Colonic mucosa (tissue), 4 donors: ENCODE data around the gene AQP6. TPM values are rescaled to one million over a fixed set of nuclear protein-coding genes. Genes with fewer than 3 reads are reported as not detected.

ENCODE experiments used
- DNase-seq: peaks from one replicate; pipeline ENCODE4 v3.0.0-alpha.2; 2020
- H3K27ac ChIP-seq: fragments of 200-600 bp; one replicate; pipeline ENCODE4 v1.8.0; 2021
- H3K27me3 ChIP-seq: fragments of 200-600 bp; one replicate; pipeline ENCODE4 v1.8.0; 2021
- H3K36me3 ChIP-seq: fragments of 200-600 bp; one replicate; pipeline ENCODE4 v1.8.0; 2021
- H3K4me1 ChIP-seq: fragments of 200-600 bp; one replicate; pipeline ENCODE4 v1.8.0; 2021; ENCODE audit warnings: mild to moderate bottlenecking
- H3K4me3 ChIP-seq: fragments of 200-600 bp; one replicate; pipeline ENCODE4 v1.8.0; 2021
- H3K9ac ChIP-seq, 2 donors: one replicate each; pipeline ENCODE4 v1.7.0; 2013; ENCODE audit warnings: control low read depth in 2 of 2, low read depth in 2 of 2, low read length in 2 of 2
- H3K9me3 ChIP-seq: fragments of 200-600 bp; one replicate; pipeline ENCODE4 v1.8.0; 2021
- intact Hi-C: fragments of 100-400 bp; cut with DNase I; formaldehyde crosslinking; loops from one replicate; pipeline ENCODE4 v1.14.1; 2022
- total RNA-seq, 2 donors: library from RNA; stranded (reverse); fragmentation: NEBNext Ultra II Directional in 1 of 2; extraction: Animal tissue kit (Norgen Biotek cat#: 25700) in 1 of 2; gene quantifications; one replicate each; pipeline ENCODE4 v1.2.1, GENCODE V29; 2021
- TF ChIP-seq, protein P1 (sequence below): fragments of 200-600 bp; IDR thresholded peaks from one replicate; pipeline ENCODE4 v1.8.0; 2022; ENCODE audit warnings: antibody characterized with exemption, mild to moderate bottlenecking
- donor health status: healthy.
- donor health status: DM: no; HTN: no; CAD: no.
- donor health status: DM: no; HTN: no; CAD: no.

AQP6 gene
- total RNA-seq, 2 donors from 2014 or later = not detected

DNA sequence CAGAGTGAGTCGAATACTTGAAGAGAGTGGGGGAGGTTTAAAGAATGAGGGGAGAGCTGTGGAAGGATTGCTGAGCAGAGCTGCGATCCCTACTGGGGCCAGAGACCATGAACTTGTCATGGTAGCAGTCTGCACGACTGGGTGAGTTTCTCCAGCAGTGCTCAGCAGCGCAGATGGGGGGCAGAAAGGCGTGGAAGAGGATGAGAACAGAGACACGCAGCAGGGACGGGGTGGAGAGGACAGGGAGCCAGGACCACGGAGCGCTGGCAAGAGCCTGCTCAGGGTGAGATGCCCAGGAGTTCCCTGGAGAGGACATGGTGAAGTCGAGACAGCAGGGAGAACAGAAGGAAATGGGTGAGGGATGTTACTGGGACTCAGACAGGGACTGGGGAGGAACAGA, 2.1 kb upstream of the AQP6 start:
- Histone ChIP-seq H3K4me1 (no peaks in the 10 kb centered on the region), H3K4me3 (no peak overlapping the region), H3K9ac (no peak overlapping the region), H3K27ac (no peak overlapping the region), H3K36me3 (no peaks in the 10 kb centered on the region), H3K27me3 (no peaks in the 10 kb centered on the region), H3K9me3 (no peaks in the 10 kb centered on the region)
- TF ChIP-seq, protein P1, sequence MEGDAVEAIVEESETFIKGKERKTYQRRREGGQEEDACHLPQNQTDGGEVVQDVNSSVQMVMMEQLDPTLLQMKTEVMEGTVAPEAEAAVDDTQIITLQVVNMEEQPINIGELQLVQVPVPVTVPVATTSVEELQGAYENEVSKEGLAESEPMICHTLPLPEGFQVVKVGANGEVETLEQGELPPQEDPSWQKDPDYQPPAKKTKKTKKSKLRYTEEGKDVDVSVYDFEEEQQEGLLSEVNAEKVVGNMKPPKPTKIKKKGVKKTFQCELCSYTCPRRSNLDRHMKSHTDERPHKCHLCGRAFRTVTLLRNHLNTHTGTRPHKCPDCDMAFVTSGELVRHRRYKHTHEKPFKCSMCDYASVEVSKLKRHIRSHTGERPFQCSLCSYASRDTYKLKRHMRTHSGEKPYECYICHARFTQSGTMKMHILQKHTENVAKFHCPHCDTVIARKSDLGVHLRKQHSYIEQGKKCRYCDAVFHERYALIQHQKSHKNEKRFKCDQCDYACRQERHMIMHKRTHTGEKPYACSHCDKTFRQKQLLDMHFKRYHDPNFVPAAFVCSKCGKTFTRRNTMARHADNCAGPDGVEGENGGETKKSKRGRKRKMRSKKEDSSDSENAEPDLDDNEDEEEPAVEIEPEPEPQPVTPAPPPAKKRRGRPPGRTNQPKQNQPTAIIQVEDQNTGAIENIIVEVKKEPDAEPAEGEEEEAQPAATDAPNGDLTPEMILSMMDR = no peak
- no peak for DNase-seq
- intact Hi-C loops = loop anchor here (5.0 kb wide), 1 partner anchor 97 kb away; no protein-coding TSS in a partner anchor

DNA sequence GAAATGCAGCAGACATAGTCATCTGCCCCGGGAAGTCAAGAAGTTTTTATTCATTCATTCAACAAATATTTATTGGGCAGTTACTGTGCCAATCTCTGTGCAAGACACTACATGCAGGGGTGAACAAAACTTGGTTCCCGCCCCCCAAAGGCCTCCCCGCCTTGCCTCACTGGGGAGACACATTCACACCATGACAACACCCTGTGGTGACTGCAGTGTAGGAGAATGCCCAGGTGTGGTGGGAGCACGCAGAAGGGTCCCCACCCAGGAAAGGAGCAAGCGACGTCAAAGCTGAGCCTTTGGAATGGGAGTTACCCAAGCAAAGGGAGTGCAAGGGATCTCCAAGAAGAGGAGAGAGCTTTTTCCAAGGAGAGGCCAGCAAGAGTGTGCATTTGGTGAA, 1.6 kb upstream of the AQP6 start:
- TF ChIP-seq, protein P1 = no peak
- H3K4me3 ChIP-seq = no peak overlapping the region
- no peaks in the 10 kb centered on the region for H3K4me1 ChIP-seq
- no peaks in the 10 kb centered on the region for H3K27me3 ChIP-seq
- H3K27ac ChIP-seq = no peak overlapping the region
- H3K9me3 ChIP-seq = no peaks in the 10 kb centered on the region
- intact Hi-C loops = loop anchor here (5.0 kb wide), 1 partner anchor 96 kb away; no protein-coding TSS in a partner anchor
- no peaks in the 10 kb centered on the region for H3K36me3 ChIP-seq
- no peak overlapping the region for H3K9ac ChIP-seq
- DNase-seq = no peak

DNA sequence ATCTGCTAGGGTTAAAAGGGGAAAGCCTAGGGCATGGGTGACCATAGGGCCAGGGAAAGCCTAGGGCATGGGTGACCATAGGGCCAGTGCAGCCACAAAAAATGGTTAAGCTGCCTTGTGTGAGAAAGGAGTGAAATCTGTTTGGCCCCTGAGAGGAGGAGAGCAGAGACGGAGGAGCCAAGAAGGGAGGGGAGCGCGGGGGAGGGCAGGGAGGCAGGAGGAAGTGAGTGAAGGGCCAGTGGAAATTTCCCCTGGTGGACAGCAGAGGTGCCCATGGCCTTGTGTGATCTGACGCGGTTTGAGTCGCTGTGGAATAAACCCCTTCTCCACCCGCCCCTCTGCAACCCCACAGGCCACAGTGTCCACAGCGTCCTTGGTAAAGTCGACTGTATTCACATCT, 618 bp upstream of the AQP6 start:
- no peaks in the 10 kb centered on the region for H3K36me3 ChIP-seq
- no peaks in the 10 kb centered on the region for H3K9me3 ChIP-seq
- TF ChIP-seq, protein P1 = no peak
- no peak for DNase-seq
- H3K27ac ChIP-seq = no peak overlapping the region
- intact Hi-C loops = loop anchor here (5.0 kb wide), 1 partner anchor 95 kb away; no protein-coding TSS in a partner anchor
- no peaks in the 10 kb centered on the region for H3K4me1 ChIP-seq
- H3K4me3 ChIP-seq = no peak overlapping the region
- H3K9ac ChIP-seq = no peak overlapping the region
- no peaks in the 10 kb centered on the region for H3K27me3 ChIP-seq

DNA sequence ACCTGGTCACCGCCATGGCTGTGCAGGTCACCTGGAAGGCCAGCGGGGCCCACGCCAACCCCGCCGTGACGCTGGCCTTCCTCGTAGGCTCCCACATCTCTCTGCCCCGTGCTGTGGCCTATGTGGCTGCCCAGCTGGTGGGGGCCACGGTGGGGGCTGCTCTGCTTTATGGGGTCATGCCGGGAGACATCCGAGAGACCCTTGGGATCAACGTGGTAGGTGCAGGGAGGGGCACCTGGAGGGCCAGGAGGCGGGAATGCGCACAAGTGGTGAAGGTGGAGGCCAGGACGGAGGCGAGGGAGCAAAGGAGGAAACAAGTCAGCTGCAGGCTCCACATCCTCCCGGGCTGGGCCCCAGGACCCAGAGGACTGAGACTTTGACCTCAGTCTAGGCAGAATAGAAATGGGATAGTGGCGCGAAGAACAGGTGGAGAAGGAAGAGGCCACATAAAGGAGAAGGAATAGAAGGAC, 649 bp downstream of the AQP6 start:
- intact Hi-C loops = loop anchor here (5.0 kb wide), 1 partner anchor 94 kb away; no protein-coding TSS in a partner anchor
- DNase-seq = no peak
- TF ChIP-seq, protein P1 = no peak

DNA sequence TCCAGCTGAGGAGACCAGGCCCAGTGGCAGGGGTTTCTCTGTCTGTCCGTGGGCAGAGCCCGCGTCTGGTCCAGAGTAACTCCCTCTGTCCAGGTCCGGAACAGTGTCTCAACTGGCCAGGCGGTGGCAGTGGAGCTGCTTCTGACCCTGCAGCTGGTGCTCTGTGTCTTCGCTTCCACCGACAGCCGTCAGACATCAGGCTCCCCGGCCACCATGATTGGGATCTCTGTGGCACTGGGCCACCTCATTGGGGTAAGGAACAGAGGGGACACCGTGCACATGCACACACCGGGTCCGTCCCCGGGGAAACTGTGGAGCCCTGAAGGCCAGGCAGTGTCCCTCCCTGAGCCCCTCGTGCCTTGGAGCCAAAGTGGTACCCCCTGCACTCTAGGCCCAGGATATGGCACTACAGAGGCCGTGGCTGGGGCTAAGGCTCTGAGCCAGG, 1.5 kb downstream of the AQP6 start:
- peak overlapping the region in 1 of 2 donors; percentile 43 for H3K9ac ChIP-seq
- intact Hi-C loops = loop anchor here (5.0 kb wide), 1 partner anchor 93 kb away; no protein-coding TSS in a partner anchor
- TF ChIP-seq, protein P1 = peak; percentile 30
- DNase-seq = peak; percentile 43
- H3K27ac ChIP-seq = no peak overlapping the region
- H3K9me3 ChIP-seq = no peaks in the 10 kb centered on the region
- H3K4me3 ChIP-seq = no peak overlapping the region
- H3K4me1 ChIP-seq = no peaks in the 10 kb centered on the region
- H3K36me3 ChIP-seq = no peaks in the 10 kb centered on the region
- no peaks in the 10 kb centered on the region for H3K27me3 ChIP-seq

More for the DNA sequence above, 649 bp downstream of the AQP6 start:
- no peaks in the 10 kb centered on the region for H3K27me3 ChIP-seq
- no peaks in the 10 kb centered on the region for H3K4me1 ChIP-seq
- H3K9me3 ChIP-seq = no peaks in the 10 kb centered on the region
- H3K27ac ChIP-seq = no peak overlapping the region
- no peak overlapping the region for H3K9ac ChIP-seq
- H3K4me3 ChIP-seq = no peak overlapping the region
- H3K36me3 ChIP-seq = no peaks in the 10 kb centered on the region
